HG02970 (cell line): ENCODE results near the gene SLC24A5.

Experiments used
- ATAC-seq: cut with Tn5 transposase; IDR thresholded peaks from one replicate; pipeline ENCODE4 v1.9.1; 2021; ENCODE audit warnings: mild to moderate bottlenecking, moderate library complexity, moderate number of reproducible peaks; ENCODE audit not compliant: unreplicated experiment, low FRiP score

SLC24A5 gene

GRCh38 chr15:48185529-48185928 lies 64.7 kb downstream of the SLC24A5 start:
- ATAC-seq: no peak

GRCh38 chr15:48186271-48186670 lies 65.5 kb downstream of the SLC24A5 start:
- ATAC-seq: no peak

- ATAC-seq: no peak
These were observed 70.3 kb downstream of the SLC24A5 start for GRCh38 chr15:48190932-48191573.

- no peak for ATAC-seq
These were observed 70.9 kb downstream of the SLC24A5 start, which contains the start of gene CTXN2 for GRCh38 chr15:48191574-48192225. Gene CTXN2, plus strand, starts transcription at chr15:48191665. Its CDS starts 9,636 bp downstream, at chr15:48201301.
